Stimulated activated CD4-positive, alpha-beta T cell treated with anti-CD3 and anti-CD28 coated beads, Interleukin-2, amount 100 ng/mL, for 4 hours (primary cell): ENCODE results near the gene TMEM116.

Source experiments
- DNase-seq: peaks from one replicate; pipeline ENCODE4 v3.0.0-alpha.2; 2020; ENCODE audit warnings: low read depth

Gene TMEM116

GRCh38 chr12:111893287-111893686 lies 119.7 kb downstream of the TMEM116 start:
- DNase-seq = no peak

GRCh38 chr12:111887926-111888745 lies 124.8 kb downstream of the TMEM116 start:
- DNase-seq = no peak

GRCh38 chr12:111886662-111887545 lies 126.1 kb downstream of the TMEM116 start:
- no peak for DNase-seq

- DNase-seq = no peak
Measured at GRCh38 chr12:111881716-111882115, 131.2 kb downstream of the TMEM116 start.
